ENCODE results near the gene IKZF2.

IKZF2 gene

DNA sequence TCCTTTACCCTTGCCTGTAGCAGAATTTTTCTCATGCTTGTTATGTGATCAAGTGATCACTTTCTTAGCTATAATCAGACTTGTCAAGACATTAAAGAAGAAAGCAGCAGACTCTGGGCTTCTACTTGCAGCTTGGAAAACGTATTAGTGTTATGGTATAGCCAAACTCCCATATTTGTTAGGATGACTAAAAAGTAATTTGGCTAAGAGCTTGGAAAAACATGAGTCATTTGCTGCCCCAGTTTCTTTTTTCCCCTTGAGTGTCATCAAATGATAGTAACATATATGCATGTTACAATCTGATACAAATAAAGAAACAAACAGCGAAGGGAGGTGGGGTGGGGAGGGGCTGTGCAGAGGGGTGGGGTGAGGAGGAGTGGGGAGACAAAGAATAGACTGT is 155.5 kb downstream of the IKZF2 start:
- DNase-seq = peak; percentile 22

DNA sequence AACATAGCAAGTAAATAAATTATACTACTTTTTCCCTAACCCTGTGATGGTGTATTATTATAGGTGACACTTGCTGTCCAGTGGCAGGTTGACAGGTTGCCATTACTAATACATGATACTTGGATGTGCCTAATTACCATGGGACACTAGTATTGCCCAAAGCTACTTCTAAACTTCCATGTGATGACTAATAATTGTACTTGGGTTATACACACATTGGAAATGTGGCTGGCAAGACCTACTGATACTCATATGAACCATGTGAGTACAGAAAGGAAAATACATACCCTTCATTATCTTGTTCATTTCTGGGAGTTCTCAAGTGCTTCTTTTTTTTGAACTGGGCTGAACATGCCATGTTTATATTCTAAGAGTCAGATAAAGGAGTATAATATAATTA is 156.4 kb downstream of the IKZF2 start:
- DNase-seq = no peak

DNA sequence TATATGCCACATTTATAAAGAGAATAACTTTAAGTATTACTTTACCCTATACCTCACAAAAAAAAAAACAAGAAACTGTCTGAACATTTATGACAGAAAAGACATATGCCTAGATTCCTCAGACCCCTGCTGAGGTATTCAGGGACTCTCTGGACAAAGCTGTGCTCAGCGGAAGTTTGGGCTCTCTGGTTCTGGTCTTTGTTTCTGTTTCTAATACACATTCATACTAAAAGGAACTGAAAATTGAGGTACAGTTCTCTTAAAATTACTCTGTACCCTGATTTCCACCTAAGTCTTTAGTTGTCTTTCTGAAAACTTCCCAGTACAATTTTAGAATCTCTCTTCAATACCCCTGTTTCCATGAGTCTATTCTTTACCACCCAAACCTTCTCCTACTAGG is 160.3 kb downstream of the IKZF2 start:
- no peak for DNase-seq

DNA sequence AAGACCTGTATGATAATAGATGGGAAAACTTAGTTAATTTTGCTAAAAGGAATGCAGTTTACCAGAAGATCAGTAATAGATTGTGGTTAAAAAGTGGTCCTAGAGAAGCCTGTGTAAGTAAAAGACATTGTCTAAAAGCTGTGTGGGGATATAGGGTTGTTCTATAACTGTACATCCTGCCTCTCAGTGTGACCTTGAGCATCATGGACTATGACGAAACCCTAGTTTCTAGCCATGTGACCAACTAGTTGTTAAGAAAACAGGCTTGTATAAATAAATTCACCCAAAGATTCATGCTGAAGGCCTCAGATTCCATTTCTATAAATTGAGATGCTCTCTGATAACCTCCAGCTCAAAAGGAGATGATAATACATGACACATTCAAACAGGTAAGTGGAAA is 160.7 kb downstream of the IKZF2 start:
- DNase-seq = no peak

DNA sequence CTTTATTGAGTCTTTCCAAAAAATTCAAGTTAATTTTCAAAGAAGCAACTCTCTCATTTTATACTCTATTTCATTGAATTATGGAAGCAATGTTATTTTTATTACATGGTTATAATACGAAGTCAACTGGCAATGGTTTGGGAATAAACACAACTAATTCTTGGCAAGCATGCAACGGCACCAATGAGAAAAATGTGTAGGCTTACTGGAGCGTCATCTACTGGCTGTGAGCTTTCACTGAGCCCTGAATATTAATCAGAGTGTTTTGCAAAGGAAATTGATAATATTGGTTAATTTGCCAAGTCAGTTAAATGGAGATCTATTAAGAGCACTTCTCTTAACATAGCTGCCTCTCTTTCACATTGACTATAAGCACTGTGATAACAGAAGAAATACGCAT is 163.9 kb downstream of the IKZF2 start:
- no peak for DNase-seq

DNA sequence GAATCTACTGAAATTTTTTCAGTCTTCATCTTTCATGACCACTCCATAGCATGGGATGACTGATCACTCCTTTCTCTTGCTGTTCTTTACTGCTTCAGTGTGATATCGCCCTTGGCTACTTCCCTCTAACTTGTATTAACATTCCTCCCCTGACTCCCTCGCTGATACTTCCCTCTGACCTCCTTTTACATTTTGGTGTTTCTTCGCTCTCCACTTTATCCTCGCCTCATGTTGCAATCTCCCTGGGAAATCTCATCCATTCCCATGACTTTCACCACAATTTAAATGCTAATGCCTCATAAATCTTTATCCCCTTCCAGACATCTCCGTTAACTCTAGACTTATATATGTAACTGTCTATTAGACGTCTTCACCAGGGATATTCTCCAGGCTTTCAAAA is 167.3 kb downstream of the IKZF2 start:
- DNase-seq = no peak

DNA sequence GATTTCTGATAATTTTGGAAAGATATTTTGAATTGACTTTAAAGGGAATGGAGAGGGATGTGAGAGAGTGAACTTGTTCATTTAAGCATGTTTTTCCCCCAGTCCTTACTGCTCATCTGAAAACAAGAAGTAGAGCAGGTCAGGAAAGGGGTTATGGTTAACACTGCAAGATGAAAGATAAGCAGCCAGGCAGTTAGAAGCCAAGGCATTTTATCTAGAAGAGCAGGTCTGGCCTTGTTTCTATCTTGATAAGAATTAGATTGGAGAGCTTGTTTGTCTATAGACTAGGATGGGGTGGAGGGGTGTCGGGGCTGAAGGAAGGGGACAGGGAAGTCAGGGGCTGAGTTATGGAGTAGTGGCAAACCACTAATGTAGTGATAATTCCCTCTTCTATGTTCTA is 171.6 kb downstream of the IKZF2 start:
- no peak for DNase-seq

DNA sequence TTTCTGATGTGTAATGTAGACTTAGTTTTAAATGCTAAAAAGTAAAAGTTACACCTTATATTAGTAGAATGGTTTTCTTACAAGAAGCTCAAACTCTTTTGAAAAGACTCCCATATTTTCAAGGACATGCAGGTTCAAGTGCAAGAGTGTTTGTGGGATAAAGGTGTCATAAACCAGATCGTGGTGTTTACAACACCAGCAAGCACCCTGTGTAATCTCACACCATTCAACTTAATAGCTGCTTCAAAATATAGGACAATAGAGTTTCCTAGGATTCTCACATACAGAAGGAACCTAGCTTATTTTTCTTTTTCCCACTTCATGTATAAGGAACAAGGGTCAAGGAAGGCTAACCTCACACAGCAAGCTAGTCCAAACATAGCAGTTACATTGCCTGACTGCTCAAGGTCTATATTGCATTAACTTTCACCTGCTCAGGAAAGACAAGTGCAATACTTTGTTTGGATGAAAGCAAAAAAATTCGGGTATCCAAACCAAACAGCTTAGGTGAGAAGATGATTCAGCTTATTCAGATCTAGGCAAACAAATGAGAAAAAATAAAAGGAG is 172.3 kb downstream of the IKZF2 start:
- DNase-seq = no peak

DNA sequence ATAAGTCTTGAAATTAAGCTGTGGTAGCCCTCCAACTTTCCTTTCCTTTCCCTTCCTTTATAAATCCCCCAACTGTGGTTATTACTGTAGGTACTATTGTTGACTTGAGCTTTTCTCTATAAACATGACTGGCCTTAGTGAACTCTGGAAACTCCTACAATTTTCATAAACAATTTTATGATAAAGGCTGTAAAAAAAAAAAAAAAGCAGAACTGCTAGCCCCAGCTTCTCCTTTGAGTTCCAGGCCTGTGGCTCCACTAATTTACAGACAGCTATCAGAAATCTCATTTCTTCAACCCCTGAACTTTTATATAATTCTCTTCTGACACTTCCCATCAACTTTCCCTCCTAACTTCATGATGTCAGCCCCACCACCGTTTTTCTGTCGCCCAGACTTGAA is 174.3 kb downstream of the IKZF2 start:
- no peak for DNase-seq

DNA sequence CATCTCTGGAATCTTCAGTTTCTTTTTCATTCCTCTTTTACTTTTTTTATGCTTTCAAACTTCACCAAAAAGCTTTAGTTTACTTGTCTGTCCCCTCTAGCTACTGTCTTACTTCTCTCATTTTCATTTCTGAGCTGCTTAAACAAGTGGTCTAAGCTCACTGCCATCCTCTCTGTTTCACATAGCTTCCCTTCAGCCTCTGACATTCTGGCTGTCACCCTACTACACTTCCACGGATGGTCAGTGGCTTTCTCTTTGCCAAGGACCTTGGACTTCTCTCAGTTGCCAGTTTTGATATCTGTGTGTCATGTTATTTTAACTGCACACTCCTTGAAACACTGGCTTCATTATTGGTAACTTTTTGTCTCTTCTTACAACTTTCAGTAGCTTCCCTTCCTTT is 176.1 kb downstream of the IKZF2 start:
- DNase-seq = no peak

DNA sequence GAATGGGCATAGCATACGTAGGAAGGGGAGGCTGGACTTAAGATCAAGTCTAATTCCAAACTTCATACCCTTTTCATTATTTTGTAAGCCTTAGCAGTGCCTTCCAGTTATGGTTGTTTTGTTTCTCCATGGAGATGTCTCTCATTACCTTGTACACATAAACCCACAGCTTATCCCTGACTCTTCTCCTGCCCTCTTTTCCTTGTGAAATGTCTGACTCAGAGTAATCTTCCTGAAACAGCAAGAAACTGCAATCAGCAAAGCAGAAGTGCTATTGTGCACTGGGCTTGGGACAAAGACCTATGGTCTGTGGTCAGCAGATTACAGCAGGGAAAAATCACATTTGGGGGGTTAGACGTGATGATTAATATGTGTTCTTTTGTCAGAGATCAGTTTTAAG is 176.7 kb downstream of the IKZF2 start:
- no peak for DNase-seq

DNA sequence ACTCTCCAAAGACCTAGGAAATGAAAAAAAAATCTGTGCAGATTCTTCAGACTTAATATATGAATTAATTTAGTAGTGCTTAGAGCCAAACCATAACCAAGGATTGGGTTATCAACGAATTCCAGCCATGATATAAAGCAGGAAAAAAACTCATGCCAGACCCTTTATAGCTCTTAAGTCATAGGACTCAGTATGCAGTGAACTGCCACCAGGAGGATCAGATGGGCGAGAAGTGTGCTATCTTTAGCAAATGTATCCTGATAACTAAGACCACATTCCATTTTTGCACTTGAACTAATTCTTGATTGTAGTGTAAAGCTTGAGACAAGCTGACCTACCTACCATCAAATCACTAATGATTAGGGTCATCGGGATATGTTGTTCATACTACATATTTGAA is 178.1 kb downstream of the IKZF2 start:
- DNase-seq = no peak

DNA sequence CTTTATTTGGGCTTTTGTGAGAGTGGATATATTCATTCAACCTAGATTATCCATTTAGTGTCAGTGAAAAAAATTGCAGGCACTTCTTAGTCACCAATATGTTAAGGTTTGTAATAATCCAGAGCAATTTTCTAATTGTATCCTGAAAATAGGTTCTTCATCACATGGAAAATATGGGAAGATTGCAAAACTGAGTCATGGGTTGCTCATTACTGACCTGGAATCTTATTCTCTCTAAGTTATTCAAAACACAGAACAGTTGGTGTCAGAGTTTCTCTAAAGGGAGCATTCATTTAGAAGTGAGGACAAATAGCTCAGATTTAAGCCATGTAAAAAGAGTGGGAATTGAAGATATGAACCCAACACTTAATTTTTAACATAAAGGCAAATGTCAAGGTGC is 181.3 kb downstream of the IKZF2 start:
- DNase-seq = peak; percentile 22

DNA sequence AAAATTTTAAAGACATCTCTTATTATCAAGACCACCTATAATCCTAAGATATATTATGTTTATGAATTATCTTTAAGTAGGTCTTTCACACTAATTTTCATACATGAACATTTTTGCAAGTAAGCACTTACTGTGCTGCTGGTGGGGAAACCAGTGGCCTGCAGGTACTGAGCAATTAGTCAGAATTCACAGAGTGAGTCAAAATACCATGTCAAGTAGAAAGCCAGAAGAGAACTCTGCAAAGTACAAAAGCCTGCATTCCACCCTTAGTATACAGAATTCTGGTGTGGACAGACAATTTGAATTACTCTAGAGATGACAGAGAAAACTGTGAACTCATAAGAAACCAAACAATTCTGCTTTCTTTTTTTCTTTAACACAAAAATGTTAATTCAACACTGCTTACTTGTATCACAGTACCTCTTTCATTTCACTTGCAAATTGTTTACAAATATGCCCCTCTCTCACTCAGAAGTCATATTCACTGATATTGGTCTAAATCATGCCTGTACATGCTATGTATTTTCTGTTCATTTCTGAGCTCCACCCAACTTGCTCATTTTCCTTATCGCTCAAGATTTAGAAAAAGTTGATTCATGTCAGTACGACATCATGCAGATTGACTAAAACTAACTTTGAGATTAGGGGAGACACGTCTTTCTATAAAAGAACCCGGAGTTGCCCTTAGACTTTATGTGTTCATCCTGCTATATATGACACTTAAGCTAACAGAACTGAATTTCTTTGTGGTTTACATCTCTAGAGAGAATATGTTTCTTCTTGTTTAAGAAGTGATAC is 182.9 kb downstream of the IKZF2 start:
- no peak for DNase-seq

DNA sequence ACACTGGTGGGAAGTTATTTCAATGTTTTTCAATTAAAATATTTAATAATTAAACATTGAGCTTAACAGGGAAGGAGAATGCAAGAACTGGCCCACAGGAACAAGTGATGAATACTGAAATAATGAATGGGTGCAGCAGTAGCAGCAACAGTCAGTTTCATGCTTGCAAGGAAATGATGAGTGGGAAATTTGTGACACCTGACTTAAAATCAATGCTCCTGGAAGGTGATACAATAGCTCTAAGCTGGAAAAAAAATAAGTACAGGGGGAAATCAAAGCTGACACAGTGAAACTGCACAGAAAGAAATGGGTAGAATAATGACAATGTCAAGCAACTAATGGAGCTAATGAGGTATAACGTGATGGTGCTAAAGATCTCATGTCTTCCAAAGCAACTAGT is 184.5 kb downstream of the IKZF2 start:
- DNase-seq = no peak

DNA sequence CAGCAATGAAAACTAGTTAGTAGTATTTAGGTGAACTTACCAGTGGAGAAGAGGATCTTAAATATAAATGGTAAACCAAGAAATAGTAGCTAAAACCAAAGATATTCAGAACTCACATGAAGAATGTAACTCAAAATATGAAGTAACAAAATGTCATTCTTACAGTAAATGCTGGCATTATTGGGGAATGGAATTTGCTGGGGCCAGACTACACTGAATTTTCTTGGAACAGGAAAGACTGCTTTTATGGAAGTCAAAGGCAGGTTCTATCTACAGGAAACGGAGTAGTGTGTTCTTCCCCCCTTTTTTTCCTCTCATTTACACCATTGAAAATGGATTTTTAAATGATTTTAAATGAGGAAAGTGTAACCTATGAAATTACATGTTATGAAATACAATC is 188.7 kb downstream of the IKZF2 start:
- no peak for DNase-seq

DNA sequence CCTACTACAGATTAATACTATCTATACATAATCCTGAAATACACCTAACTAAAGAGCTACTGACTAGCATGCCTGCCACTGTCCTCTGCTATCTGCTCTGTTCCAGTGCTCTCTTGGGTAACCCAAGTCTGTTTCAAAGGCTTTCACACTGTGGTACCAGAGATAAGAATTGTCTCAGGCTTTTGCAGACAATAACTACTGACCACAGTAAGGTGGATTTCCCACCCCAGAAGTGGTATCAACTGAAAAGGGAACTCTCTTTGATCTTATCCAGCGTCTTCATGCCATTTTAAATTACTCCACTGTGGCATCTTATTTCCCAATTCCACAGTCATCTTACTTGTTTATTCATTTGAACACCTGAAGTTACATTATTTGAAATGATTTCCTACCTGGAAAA is 190.2 kb downstream of the IKZF2 start:
- DNase-seq = no peak

DNA sequence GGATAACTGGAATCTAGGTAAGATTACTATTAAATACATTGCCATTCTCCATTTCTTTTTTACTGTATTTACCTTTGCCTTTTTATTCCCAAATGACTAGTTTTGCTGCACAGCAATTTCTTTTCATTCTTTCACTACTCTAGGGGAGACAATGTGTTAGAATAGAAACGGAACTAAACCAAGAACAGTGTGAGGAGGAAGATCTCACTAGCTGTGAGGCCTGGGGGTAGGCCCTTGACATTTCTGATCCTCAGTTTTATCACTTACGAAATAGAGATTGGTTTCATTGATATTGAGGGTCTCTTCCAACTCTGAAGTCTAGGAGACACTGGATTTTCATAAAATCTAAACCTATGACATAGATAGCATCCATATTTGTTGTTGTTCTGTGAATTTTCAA is 191.1 kb downstream of the IKZF2 start:
- DNase-seq = no peak

DNA sequence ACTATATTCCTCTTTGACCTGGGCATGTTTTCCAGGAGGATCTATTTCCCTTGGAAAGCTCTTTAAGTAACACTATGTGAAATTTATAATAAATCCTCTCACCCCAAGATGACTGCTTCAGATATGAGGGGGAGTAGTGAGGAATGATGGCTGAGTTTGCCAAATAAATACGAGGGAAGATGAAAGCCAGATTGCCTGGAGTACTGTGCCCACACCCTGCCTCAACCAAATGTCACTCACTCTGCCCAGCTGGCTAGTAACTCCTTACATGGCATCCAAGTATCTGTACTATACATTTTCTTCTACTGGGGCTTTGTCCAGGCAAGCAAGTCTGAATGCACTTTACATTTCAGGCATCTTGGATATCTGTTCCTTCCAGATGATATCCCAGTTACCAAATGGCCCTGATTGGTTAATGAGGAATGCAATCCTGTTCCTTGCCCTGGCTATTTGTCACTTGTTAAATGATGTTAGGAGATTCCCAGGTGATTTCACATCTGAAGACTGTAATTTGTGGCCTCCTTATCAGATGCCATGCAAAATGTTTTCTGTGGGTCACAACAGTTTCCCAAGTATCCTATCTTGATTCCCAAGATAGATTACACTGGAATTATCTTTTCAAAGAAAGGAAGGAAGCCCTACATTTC is 191.8 kb downstream of the IKZF2 start:
- DNase-seq = no peak

DNA sequence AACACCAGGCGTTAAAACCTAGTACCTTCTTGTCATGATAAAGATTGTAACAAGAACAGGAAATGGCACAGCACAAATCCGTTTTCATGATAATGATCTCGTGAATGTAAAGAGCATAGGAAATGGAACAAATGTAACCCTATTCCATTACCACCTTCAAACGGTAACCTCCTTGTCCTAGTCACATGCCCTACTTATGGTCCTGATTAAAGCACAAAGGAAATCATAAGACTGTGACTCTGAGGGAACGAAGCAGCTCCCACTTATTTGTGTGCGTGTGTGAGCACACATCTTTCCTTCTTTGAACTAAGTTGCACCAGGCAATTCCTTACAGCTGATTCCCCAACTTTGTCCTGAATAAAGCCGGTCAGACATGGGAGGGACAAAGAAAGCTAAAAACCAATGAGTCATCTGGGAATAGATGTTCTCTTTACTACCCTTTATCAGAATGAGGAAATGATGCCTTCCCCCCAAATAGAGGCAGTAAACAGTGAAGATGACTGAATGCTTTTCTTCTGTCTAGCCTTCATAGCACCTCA is 192.6 kb downstream of the IKZF2 start:
- DNase-seq = no peak

DNA sequence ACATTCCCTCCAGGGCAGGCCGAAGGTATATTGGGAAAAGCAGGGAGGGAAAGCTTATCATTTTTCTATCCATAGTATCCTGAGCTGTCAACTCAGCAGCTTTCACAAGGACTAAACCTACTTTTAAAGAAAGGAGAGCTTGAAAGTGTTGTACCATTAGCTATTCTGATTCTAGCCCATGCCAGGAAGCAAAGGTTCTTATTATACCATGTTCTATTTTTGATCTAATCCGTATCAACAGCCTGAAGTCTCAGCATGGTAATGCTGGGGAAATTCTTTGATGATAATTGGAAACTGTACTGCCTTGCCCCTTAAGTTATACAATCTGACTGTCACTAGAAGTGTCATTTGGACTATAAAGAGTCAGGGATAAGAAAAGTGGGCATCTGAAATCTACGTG is 193.3 kb downstream of the IKZF2 start:
- DNase-seq = no peak

DNA sequence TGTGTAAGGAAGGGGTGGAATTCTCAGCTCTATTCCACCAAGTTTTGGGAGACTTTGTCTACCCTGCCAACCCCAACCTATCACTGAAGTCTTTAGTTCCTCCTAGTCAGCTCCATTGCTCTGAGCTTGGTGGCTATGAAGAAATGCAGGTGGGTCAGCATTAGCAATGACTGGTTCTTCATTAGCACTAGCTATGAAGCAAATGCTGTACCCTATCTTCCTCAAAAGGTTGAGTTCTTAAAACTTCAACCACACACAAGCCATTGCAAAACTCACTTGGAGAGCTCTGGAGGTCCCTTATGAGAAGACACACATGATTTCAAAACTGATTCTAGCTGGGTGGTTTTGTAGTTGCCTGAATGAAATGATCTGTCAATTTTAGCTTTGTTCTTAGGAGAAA is 193.8 kb downstream of the IKZF2 start:
- DNase-seq = no peak

DNA sequence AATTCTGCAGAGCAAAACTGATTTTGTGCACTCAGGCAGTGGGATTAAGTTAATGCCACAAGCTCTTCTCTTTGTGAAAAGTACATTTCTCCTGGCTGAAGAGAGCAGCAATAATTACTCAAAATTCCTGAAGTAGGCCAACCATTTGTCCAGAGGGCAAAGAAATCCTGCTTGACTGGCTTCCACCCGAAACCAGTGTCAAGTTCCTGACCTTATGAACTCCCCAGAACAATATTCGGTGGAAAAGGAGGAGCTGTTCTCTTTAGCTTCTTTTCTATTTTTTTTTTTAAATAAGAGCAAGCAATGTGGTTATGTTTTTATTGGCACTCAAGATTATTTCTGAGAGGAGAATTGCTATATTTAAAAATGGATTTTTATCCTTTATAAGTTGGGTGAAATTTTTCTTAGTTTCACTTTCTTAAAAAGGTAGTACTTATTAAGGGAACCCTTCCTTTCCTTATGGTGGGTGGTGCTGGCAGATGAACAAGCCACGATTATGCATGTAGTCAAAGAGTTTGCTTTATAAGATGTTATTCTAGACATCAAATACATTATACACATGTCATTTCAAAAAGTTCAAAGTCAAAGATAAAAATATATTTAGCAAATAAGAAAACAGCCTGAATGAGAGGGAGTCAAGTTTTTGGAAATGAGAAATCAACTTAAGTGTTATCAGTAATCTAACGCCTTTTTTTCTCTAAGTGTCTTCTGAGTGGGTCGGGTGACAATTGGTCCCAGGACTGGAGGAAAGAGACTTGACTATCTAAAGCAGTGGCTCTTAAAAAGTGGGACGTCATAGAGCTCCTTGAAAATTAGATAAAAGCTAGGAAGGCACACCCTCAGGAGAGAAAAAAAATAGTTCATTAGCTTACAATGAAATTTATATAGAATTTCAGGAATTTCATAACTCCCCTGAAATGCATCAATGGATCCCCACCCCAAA is 194.5 kb downstream of the IKZF2 start:
- DNase-seq = no peak
